Neuronal stem cell (in vitro differentiated cells): Measurements from ENCODE around the gene AGL.
"Not testable (repeated sequence)": the region's sequence is repeated elsewhere in the genome, so short reads cannot be mapped to it uniquely, and the experiment has no call there.

Source experiments
- DNase-seq: peaks from one replicate; pipeline ENCODE4 v3.0.0-alpha.2; 2013; ENCODE audit warnings: low spot score
- H2AFZ ChIP-seq: one replicate; pipeline ENCODE4 v1.6.1; 2013; ENCODE audit warnings: mild to moderate bottlenecking, low read length, inconsistent platforms
- H2AK5ac ChIP-seq: 2 replicates; pipeline ENCODE4 v1.6.1; 2013; ENCODE audit warnings: low read depth, mild to moderate bottlenecking, inconsistent platforms, low read length, moderate library complexity, mixed read lengths
- H2BK120ac ChIP-seq: 2 replicates; pipeline ENCODE4 v1.6.1; 2013; ENCODE audit warnings: low read depth, mild to moderate bottlenecking, inconsistent platforms, low read length, moderate library complexity, mixed read lengths
- H2BK12ac ChIP-seq: one replicate; pipeline ENCODE4 v1.6.1; 2013; ENCODE audit warnings: low read length, inconsistent platforms
- H2BK15ac ChIP-seq: 2 replicates; pipeline ENCODE4 v1.6.1; 2013; ENCODE audit warnings: mild to moderate bottlenecking, low read length, inconsistent platforms, mixed read lengths
- H2BK5ac ChIP-seq: one replicate; pipeline ENCODE4 v1.6.1; 2013; ENCODE audit warnings: inconsistent platforms, mild to moderate bottlenecking, low read length, moderate library complexity
- H3K14ac ChIP-seq: one replicate; pipeline ENCODE4 v1.6.1; 2013; ENCODE audit warnings: low read length, inconsistent platforms
- H3K18ac ChIP-seq: 2 replicates; pipeline ENCODE4 v1.6.1; 2013; ENCODE audit warnings: low read length, inconsistent platforms
- H3K23ac ChIP-seq: 2 replicates; pipeline ENCODE4 v1.6.1; 2013; ENCODE audit warnings: low read depth, mild to moderate bottlenecking, mixed read lengths, low read length, inconsistent platforms; ENCODE audit not compliant: poor library complexity
- H3K27ac ChIP-seq: replicated peaks from 3 replicates; pipeline ENCODE4 v1.5.1; 2013; ENCODE audit warnings: low read length, inconsistent platforms
- H3K27me3 ChIP-seq, 3 experiments: 2 replicates each; pipeline ENCODE4 v1.6.1; 2013; ENCODE audit warnings: low read length in 3 of 3, mild to moderate bottlenecking in 2 of 3, inconsistent platforms in 1 of 3, low read depth in 1 of 3, mixed read lengths in 1 of 3, moderate library complexity in 1 of 3; ENCODE audit not compliant: control insufficient read depth in 3 of 3, insufficient read depth in 3 of 3
- H3K36me3 ChIP-seq, 2 donors: replicated peaks in 1 of 2; 2 replicates each; pipeline ENCODE4 v1.6.1; 2013; ENCODE audit warnings: low read length in 2 of 2; ENCODE audit not compliant: control insufficient read depth in 2 of 2, insufficient read depth in 2 of 2
- H3K4ac ChIP-seq: 2 replicates; pipeline ENCODE4 v1.6.1; 2013; ENCODE audit warnings: inconsistent platforms, mild to moderate bottlenecking, low read length, moderate library complexity
- H3K4me1 ChIP-seq, 2 donors: 1 replicate in 1 of 2; 2 replicates in 1 of 2; pipeline ENCODE4 v1.6.1; 2013; ENCODE audit warnings: low read length in 2 of 2, low read depth in 1 of 2; ENCODE audit not compliant: control insufficient read depth in 2 of 2, insufficient read depth in 1 of 2
- H3K4me2 ChIP-seq: one replicate; pipeline ENCODE4 v1.6.1; 2013; ENCODE audit warnings: mild to moderate bottlenecking, low read length, inconsistent platforms; ENCODE audit not compliant: insufficient read depth, poor library complexity, severe bottlenecking
- H3K4me3 ChIP-seq, 2 donors: 2 replicates each; pipeline ENCODE4 v1.5.1; 2013; ENCODE audit warnings: low read length in 2 of 2, mild to moderate bottlenecking in 2 of 2, inconsistent platforms in 1 of 2, moderate library complexity in 1 of 2
- H3K79me1 ChIP-seq: one replicate; pipeline ENCODE4 v1.6.1; 2013; ENCODE audit warnings: low read depth, mild to moderate bottlenecking, inconsistent platforms, low read length, moderate library complexity
- H3K9ac ChIP-seq: one replicate; pipeline ENCODE4 v1.6.1; 2013; ENCODE audit warnings: mild to moderate bottlenecking, low read depth, low read length, inconsistent platforms; ENCODE audit not compliant: poor library complexity
- H3K9me3 ChIP-seq, 2 donors: replicated peaks in 1 of 2; 2 replicates each; pipeline versions ENCODE3 to v1.6.1; 2013; ENCODE audit warnings: low read length in 2 of 2, mild to moderate bottlenecking in 2 of 2, inconsistent platforms in 1 of 2, low read depth in 1 of 2, mixed read lengths in 1 of 2, moderate library complexity in 1 of 2; ENCODE audit not compliant: control insufficient read depth in 2 of 2, insufficient read depth in 1 of 2
- H4K8ac ChIP-seq: one replicate; pipeline ENCODE4 v1.6.1; 2013; ENCODE audit warnings: low read depth, mild to moderate bottlenecking, inconsistent platforms, low read length, moderate library complexity
- H4K91ac ChIP-seq: one replicate; pipeline ENCODE4 v1.6.1; 2013; ENCODE audit warnings: low read length, low read depth, mild to moderate bottlenecking, inconsistent platforms; ENCODE audit not compliant: poor library complexity
- WGBS, 2 donors: extraction: QIAGEN DNeasy Blood & Tissue Kit; methylation state at CpG; one replicate each; pipeline ENCODE4 v1.1.7; 2013; ENCODE audit warnings: missing lambda C conversion rate in 2 of 2, mixed read lengths in 1 of 2; ENCODE audit not compliant: insufficient read length in 2 of 2, insufficient replicate concordance in 1 of 2; ENCODE audit errors: extremely low coverage in 2 of 2; 5-methylcytosine and 5-hydroxymethylcytosine counted together

Gene AGL

GRCh38 chr1:99957818-99958217, 107.7 kb downstream of the AGL start:
- Histone ChIP-seq H3K14ac (no peak overlapping the region), H3K23ac (no peak overlapping the region), H2BK5ac (no peak overlapping the region), H2AFZ (no peak overlapping the region), H3K27me3 (no peaks in the 10 kb centered on the region), H2BK12ac (no peak overlapping the region), H2BK120ac (no peak overlapping the region), H2AK5ac (no peak overlapping the region), H3K4me1 (no peaks in the 10 kb centered on the region), H3K4me3 (no peak overlapping the region), H3K4me2 (no peak overlapping the region), H4K8ac (no peak overlapping the region), H3K9me3 (no peaks in the 10 kb centered on the region), H4K91ac (no peak overlapping the region), H3K18ac (no peak overlapping the region), H3K36me3 (no peaks in the 10 kb centered on the region), H3K9ac (no peak overlapping the region), H2BK15ac (no peak overlapping the region), H3K79me1 (no peaks in the 10 kb centered on the region), H3K27ac (no peak overlapping the region), H3K4ac (no peak overlapping the region)
- DNase-seq = no peak
- WGBS, 2 donors = no CpG with 5 or more reads among the region's 1 CpG

DNA sequence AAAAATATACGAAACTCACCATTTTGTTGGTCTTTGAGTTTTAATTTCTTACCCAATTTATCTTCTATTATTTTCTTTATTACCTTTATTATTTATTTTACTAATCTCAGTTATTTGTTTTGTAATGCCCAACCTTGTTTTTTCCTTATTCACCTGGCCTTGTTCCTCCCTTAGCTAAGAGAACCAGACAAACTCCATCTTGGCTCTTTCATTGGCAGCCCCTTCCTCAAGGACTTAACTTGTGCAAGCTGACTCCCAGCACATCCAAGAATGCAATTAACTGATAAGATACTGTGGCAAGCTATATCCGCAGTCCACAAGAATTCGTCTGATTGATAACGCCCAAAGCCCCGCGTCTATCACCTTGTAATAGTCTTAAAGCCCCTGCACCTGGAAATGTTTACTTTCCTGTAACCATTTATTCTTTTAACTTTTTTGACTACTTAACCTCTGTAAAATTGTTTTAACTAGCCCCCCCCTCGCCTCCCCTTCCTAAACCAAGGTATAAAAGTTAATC, 109.1 kb downstream of the AGL start:
- not testable (repeated sequence) for H2BK5ac ChIP-seq, H2BK15ac ChIP-seq, H3K4me2 ChIP-seq, H3K14ac ChIP-seq, H3K9ac ChIP-seq, H3K23ac ChIP-seq, H2BK12ac ChIP-seq, H3K27me3 ChIP-seq, H4K8ac ChIP-seq, H3K4ac ChIP-seq, H2BK120ac ChIP-seq, H3K27ac ChIP-seq, H3K4me1 ChIP-seq, H3K36me3 ChIP-seq, DNase-seq, H3K4me3 ChIP-seq, H4K91ac ChIP-seq, H2AFZ ChIP-seq, H2AK5ac ChIP-seq, H3K79me1 ChIP-seq, H3K9me3 ChIP-seq, H3K18ac ChIP-seq
- no CpG with 5 or more reads among the region's 7 CpGs for WGBS, 2 donors

- no CpG with 5 or more reads among the region's 5 CpGs for WGBS, 2 donors
- H3K18ac ChIP-seq, H3K27me3 ChIP-seq, H3K23ac ChIP-seq, H3K4ac ChIP-seq, H4K8ac ChIP-seq, H3K79me1 ChIP-seq, H2AFZ ChIP-seq, H3K27ac ChIP-seq, H2BK15ac ChIP-seq, H3K9ac ChIP-seq, DNase-seq, H4K91ac ChIP-seq, H3K36me3 ChIP-seq, H2AK5ac ChIP-seq, H2BK5ac ChIP-seq, H3K14ac ChIP-seq, H2BK120ac ChIP-seq, H3K4me1 ChIP-seq, H3K9me3 ChIP-seq, H3K4me3 ChIP-seq, H2BK12ac ChIP-seq, H3K4me2 ChIP-seq: not testable (repeated sequence)
Measured at GRCh38 chr1:99960260-99960659, 110.1 kb downstream of the AGL start.

DNA sequence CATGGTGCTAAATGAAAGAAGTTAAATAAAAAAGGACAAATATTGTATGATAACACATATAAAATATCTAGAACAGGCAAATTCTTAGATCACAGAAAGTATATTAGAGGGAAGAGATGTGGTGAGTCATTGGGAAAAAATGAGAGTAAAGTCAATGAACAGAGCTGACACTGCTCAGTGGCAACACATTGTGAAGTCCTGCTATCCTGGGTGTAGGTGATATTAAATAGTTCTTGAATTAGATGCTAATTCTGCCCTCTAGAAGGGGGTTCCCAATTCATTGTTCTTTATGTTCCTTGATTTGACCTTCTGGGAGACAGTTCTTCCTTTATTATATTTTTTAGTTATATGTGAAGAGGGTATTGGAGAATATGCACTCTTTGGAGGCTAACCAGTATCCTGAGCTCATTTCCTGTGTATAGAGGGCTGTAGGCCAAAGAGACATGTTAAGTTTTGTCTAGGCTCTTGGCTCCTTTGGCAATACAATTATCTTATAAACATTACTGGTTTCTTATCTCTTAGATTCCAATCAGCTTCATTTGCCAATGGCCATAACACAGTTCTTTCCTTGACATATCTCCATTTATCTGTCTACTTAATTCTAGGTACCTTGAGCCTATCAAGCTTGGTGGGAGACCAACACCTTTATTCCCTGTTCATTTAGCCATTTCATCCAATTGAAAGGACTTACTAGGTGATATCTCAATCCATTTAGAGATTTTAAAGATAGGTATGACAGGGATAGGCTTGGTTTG, 113.1 kb downstream of the AGL start:
- Histone ChIP-seq H3K79me1 (no peaks in the 10 kb centered on the region), H3K18ac (no peak overlapping the region), H3K9me3 (no peaks in the 10 kb centered on the region), H3K36me3 (no peaks in the 10 kb centered on the region), H2AK5ac (no peak overlapping the region), H2BK5ac (no peak overlapping the region), H3K23ac (no peak overlapping the region), H3K4me1 (no peaks in the 10 kb centered on the region), H2BK120ac (no peak overlapping the region), H2BK15ac (no peak overlapping the region), H3K27ac (no peak overlapping the region), H4K91ac (no peak overlapping the region), H2AFZ (no peak overlapping the region), H2BK12ac (no peak overlapping the region), H3K14ac (no peak overlapping the region), H4K8ac (no peak overlapping the region), H3K4me2 (no peak overlapping the region), H3K4me3 (no peak overlapping the region), H3K4ac (no peak overlapping the region), H3K9ac (no peak overlapping the region), H3K27me3 (no peaks in the 10 kb centered on the region)
- DNase-seq = no peak
